ENCODE results near the gene EML2. TPM values are rescaled to one million over a fixed set of nuclear protein-coding genes. Genes with fewer than 3 reads are reported as not detected.
"Not testable (repeated sequence)": the region's sequence is repeated elsewhere in the genome, so short reads cannot be mapped to it uniquely, and the experiment has no call there.

The EML2 gene
- total RNA-seq (2014; rRNA removed) (28.9 and 37.8 TPM in 2 replicates), Bru-seq, nascent RNA (percentile 65 among the genes with signal in this experiment), BruChase-seq, experiment 1, labeled RNA remaining after a 6-hour chase (percentile 63 among the genes with signal in this experiment), BruChase-seq, experiment 2, labeled RNA remaining after a 2-hour chase (percentile 57 among the genes with signal in this experiment)
- long read RNA-seq, partial matches to known transcripts: 4 of 10 reads
- long read RNA-seq, other reads (novel, unspliced or antisense): 5 of 10 reads

- BruUV-seq (replicated peaks): no TSS peak
- H4K20me1 ChIP-seq (ENCODE audit: low read length): no peaks in the 10 kb centered on the region
- POLR2A ChIA-PET (ENCODE audit: unreplicated experiment): no interaction called here
- DNase-seq (peak; percentile 36), ATAC-seq (no peak)
- CTCF ChIA-PET: no interaction called here
- H3K4me2 ChIP-seq (ENCODE audit: low read length): peak within 1 kb of the TSS; percentile 90
- 0 out of 2 replicates have a peak, but pooled peaks cover 11% of the 10 kb centered on the region for H3K79me2 ChIP-seq (ENCODE audit: low read length)
- H2AFZ ChIP-seq (ENCODE audit: low read length): peak within 1 kb of the TSS; percentile 93
- H3K4me3 ChIP-seq (ENCODE audit: low read length): peak within 1 kb of the TSS; percentile 88
- H3F3A ChIP-seq (ENCODE audit: low read length, unreplicated experiment): peaks cover 4% of the 10 kb centered on the region
- peak within 1 kb of the TSS; percentile 79 for H3K9ac ChIP-seq (ENCODE audit: low read length)
- H3K9me2 ChIP-seq (replicated peaks; ENCODE audit: low read length): no peaks in the 10 kb centered on the region
- H3K9me3 ChIP-seq (ENCODE audit: low read length): no peaks in the 10 kb centered on the region
- peaks cover 30% of the 10 kb centered on the region for H3K4me1 ChIP-seq (ENCODE audit: insufficient read depth, low read length)
- H3K27me3 ChIP-seq (ENCODE audit: low read length): no peaks in the 10 kb centered on the region
- intact Hi-C loops (cut with micrococcal nuclease): no loop called here
- TF ChIP-seq CTCF (conservative IDR thresholded peaks at IDR 0.05; ENCODE audit: low read depth, low read length) (peak; percentile 51; the same call in 1 of the 2 replicates), EZH2 (IDR thresholded peaks at IDR 0.05; ENCODE audit: low read length, unreplicated experiment) (no peak)
- no peaks in the 10 kb centered on the region for H3K36me3 ChIP-seq (ENCODE audit: low read depth, low read length)
- H3K27ac ChIP-seq (ENCODE audit: low read length): peak within 1 kb of the TSS; percentile 42
Observed at GRCh38 chr19:45638930-45639729, at the start of gene EML2. Gene EML2, minus strand, starts transcription at chr19:45639397. Its CDS starts 21 bp downstream, at chr19:45639376.

- H3K9ac ChIP-seq (ENCODE audit: low read length): no peak overlapping the region
- H3K27me3 ChIP-seq (ENCODE audit: low read length): no peaks in the 10 kb centered on the region
- peaks cover 16% of the 10 kb centered on the region for H3K36me3 ChIP-seq (ENCODE audit: low read depth, low read length)
- BruUV-seq (replicated peaks): no TSS peak
- H3K4me2 ChIP-seq (ENCODE audit: low read length): no peak overlapping the region
- intact Hi-C loops (cut with micrococcal nuclease): no loop called here
- ATAC-seq (no peak), DNase-seq (no peak)
- TF ChIP-seq EZH2 (IDR thresholded peaks at IDR 0.05; ENCODE audit: low read length, unreplicated experiment) (no peak), CTCF (conservative IDR thresholded peaks at IDR 0.05; ENCODE audit: low read depth, low read length) (no peak), EZH2phosphoT487 (IDR thresholded peaks at IDR 0.05; ENCODE audit: borderline replicate concordance, low read length) (no peak)
- no peaks in the 10 kb centered on the region for H3F3A ChIP-seq (ENCODE audit: low read length, unreplicated experiment)
- no peaks in the 10 kb centered on the region for H4K20me1 ChIP-seq (ENCODE audit: low read length)
- no peaks in the 10 kb centered on the region for H3K4me1 ChIP-seq (ENCODE audit: insufficient read depth, low read length)
- ChIA-PET CTCF (no interaction called here), POLR2A (ENCODE audit: unreplicated experiment) (no interaction called here)
- peaks cover 22% of the 10 kb centered on the region for H3K79me2 ChIP-seq (ENCODE audit: low read length)
- no peak overlapping the region for H3K4me3 ChIP-seq (ENCODE audit: low read length)
- no peak overlapping the region for H2AFZ ChIP-seq (ENCODE audit: low read length)
- H3K9me3 ChIP-seq (ENCODE audit: low read length): no peaks in the 10 kb centered on the region
- H3K27ac ChIP-seq (ENCODE audit: low read length): no peak overlapping the region
- H3K9me2 ChIP-seq (replicated peaks; ENCODE audit: low read length): no peaks in the 10 kb centered on the region
Observed at GRCh38 chr19:45687599-45687998, 48.4 kb upstream of the EML2 start.

GRCh38 chr19:45685045-45685444 lies 45.8 kb upstream of the EML2 start:
- H3K36me3 ChIP-seq (ENCODE audit: low read depth, low read length): peaks cover 16% of the 10 kb centered on the region

More at GRCh38 chr19:45685045-45685444, 45.8 kb upstream of the EML2 start:
- H2AFZ ChIP-seq (ENCODE audit: low read length); H3K4me1 ChIP-seq (ENCODE audit: insufficient read depth, low read length); H3K27me3 ChIP-seq (ENCODE audit: low read length); H3K4me3 ChIP-seq (ENCODE audit: low read length); H3K27ac ChIP-seq (ENCODE audit: low read length); H3K4me2 ChIP-seq (ENCODE audit: low read length); H3F3A ChIP-seq (ENCODE audit: low read length, unreplicated experiment); ATAC-seq; CTCF ChIA-PET; H4K20me1 ChIP-seq (ENCODE audit: low read length); H3K9ac ChIP-seq (ENCODE audit: low read length); H3K79me2 ChIP-seq (ENCODE audit: low read length); H3K9me3 ChIP-seq (ENCODE audit: low read length); H3K9me2 ChIP-seq (replicated peaks; ENCODE audit: low read length); intact Hi-C loops (cut with micrococcal nuclease); BruUV-seq (replicated peaks); POLR2A ChIA-PET (ENCODE audit: unreplicated experiment); DNase-seq: not testable (repeated sequence)
